DOHH2 (cell line): ENCODE results near the gene UACA.
"Not testable (repeated sequence)": the region's sequence is repeated elsewhere in the genome, so short reads cannot be mapped to it uniquely, and the experiment has no call there.

ENCODE experiments used
- H3F3A ChIP-seq: fragments of 200-600 bp; sonication (generic), shearing (Covaris generic); 2 replicates; pipeline ENCODE4 v1.6.0; 2016; ENCODE audit warnings: antibody characterized with exemption, mild to moderate bottlenecking; ENCODE audit not compliant: control insufficient read depth, insufficient read depth
- H3K27ac ChIP-seq: fragments of 200-600 bp; sonication (generic); 2 replicates; pipeline ENCODE4 v1.5.1; 2014; ENCODE audit warnings: low read depth, mild to moderate bottlenecking, low read length, moderate library complexity
- H3K27me3 ChIP-seq: fragments of 200-600 bp; sonication (generic); 2 replicates; pipeline ENCODE4 v1.6.1; 2014; ENCODE audit warnings: mild to moderate bottlenecking, low read length, mixed read lengths; ENCODE audit not compliant: control insufficient read depth
- H3K36me3 ChIP-seq: fragments of 200-600 bp; sonication (generic); 2 replicates; pipeline ENCODE4 v1.6.1; 2014; ENCODE audit warnings: mild to moderate bottlenecking, low read length, moderate library complexity, mixed read lengths; ENCODE audit not compliant: control insufficient read depth
- H3K4me1 ChIP-seq: fragments of 200-600 bp; sonication (generic); 2 replicates; pipeline ENCODE4 v1.6.1; 2014; ENCODE audit warnings: mild to moderate bottlenecking, low read length, mixed read lengths; ENCODE audit not compliant: control insufficient read depth
- H3K4me2 ChIP-seq: fragments of 200-600 bp; sonication (generic); 2 replicates; pipeline ENCODE4 v1.6.0; 2014; ENCODE audit warnings: mild to moderate bottlenecking, low read length, moderate library complexity
- H3K4me3 ChIP-seq: fragments of 200-600 bp; sonication (generic); 2 replicates; pipeline ENCODE4 v1.5.1; 2014; ENCODE audit warnings: mild to moderate bottlenecking, low read length, mixed read lengths
- H3K79me2 ChIP-seq: fragments of 200-600 bp; sonication (generic); 2 replicates; pipeline ENCODE4 v1.6.1; 2014; ENCODE audit warnings: mild to moderate bottlenecking, low read length, mixed read lengths; ENCODE audit not compliant: control insufficient read depth
- H3K9me2 ChIP-seq: fragments of 200-600 bp; sonication (generic); replicated peaks from 2 replicates; pipeline ENCODE4 v1.6.1; 2014; ENCODE audit warnings: mild to moderate bottlenecking, low read length, mixed read lengths; ENCODE audit not compliant: control insufficient read depth
- H3K9me3 ChIP-seq: fragments of 200-600 bp; sonication (generic); 2 replicates; pipeline ENCODE4 v1.6.1; 2014; ENCODE audit warnings: antibody characterized with exemption, low read length, mixed read lengths; ENCODE audit not compliant: control insufficient read depth, insufficient read depth
- H4K20me1 ChIP-seq: fragments of 200-600 bp; sonication (generic); 2 replicates; pipeline ENCODE4 v1.6.0; 2014; ENCODE audit warnings: low read depth, mild to moderate bottlenecking, antibody characterized with exemption, low read length, moderate library complexity; ENCODE audit not compliant: control insufficient read depth, insufficient read depth
- EZH2phosphoT487 ChIP-seq: fragments of 200-600 bp; sonication (generic); IDR thresholded peaks from 2 replicates; pipeline ENCODE4 v1.6.1; 2017; ENCODE audit warnings: borderline replicate concordance, mild to moderate bottlenecking, antibody characterized with exemption, low read length, moderate library complexity, mixed read lengths
- TF ChIP-seq, protein P1 (sequence below): fragments of 200-600 bp; sonication (generic); IDR thresholded peaks from one replicate; pipeline ENCODE4 v1.5.1; 2014; ENCODE audit warnings: antibody characterized with exemption, mild to moderate bottlenecking, low read depth, low read length; ENCODE audit not compliant: poor library complexity, severe bottlenecking

The UACA gene

GRCh38 chr15:70742928-70743327, 20.4 kb downstream of the UACA start:
- TF ChIP-seq, protein P1, sequence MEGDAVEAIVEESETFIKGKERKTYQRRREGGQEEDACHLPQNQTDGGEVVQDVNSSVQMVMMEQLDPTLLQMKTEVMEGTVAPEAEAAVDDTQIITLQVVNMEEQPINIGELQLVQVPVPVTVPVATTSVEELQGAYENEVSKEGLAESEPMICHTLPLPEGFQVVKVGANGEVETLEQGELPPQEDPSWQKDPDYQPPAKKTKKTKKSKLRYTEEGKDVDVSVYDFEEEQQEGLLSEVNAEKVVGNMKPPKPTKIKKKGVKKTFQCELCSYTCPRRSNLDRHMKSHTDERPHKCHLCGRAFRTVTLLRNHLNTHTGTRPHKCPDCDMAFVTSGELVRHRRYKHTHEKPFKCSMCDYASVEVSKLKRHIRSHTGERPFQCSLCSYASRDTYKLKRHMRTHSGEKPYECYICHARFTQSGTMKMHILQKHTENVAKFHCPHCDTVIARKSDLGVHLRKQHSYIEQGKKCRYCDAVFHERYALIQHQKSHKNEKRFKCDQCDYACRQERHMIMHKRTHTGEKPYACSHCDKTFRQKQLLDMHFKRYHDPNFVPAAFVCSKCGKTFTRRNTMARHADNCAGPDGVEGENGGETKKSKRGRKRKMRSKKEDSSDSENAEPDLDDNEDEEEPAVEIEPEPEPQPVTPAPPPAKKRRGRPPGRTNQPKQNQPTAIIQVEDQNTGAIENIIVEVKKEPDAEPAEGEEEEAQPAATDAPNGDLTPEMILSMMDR = no peak
- no peak for TF ChIP-seq EZH2phosphoT487
- no peaks in the 10 kb centered on the region for H3K79me2 ChIP-seq

GRCh38 chr15:70741677-70742293, 21.6 kb downstream of the UACA start:
- H3K4me1 ChIP-seq = no peaks in the 10 kb centered on the region
- no peak overlapping the region for H3K4me2 ChIP-seq
- H3K9me2 ChIP-seq = no peaks in the 10 kb centered on the region
- H3K9me3 ChIP-seq = no peaks in the 10 kb centered on the region
- H3K79me2 ChIP-seq = no peaks in the 10 kb centered on the region
- TF ChIP-seq EZH2phosphoT487 = no peak
- H3K27ac ChIP-seq = no peak overlapping the region
- H3F3A ChIP-seq = no peaks in the 10 kb centered on the region
- H3K27me3 ChIP-seq = peaks cover 4% of the 10 kb centered on the region; the same call in 1 of the 2 replicates
- H4K20me1 ChIP-seq = no peaks in the 10 kb centered on the region
- H3K4me3 ChIP-seq = no peak overlapping the region
- no peaks in the 10 kb centered on the region for H3K36me3 ChIP-seq

More at GRCh38 chr15:70742928-70743327, 20.4 kb downstream of the UACA start:
- Histone ChIP-seq H3K4me1 (no peaks in the 10 kb centered on the region), H3K27ac (no peak overlapping the region), H3K9me2 (no peaks in the 10 kb centered on the region), H3K9me3 (no peaks in the 10 kb centered on the region), H3F3A (no peaks in the 10 kb centered on the region), H3K4me2 (no peak overlapping the region), H3K4me3 (no peak overlapping the region), H3K36me3 (no peaks in the 10 kb centered on the region), H4K20me1 (no peaks in the 10 kb centered on the region), H3K27me3 (peaks cover 4% of the 10 kb centered on the region; the same call in 1 of the 2 replicates)

- Histone ChIP-seq H3K79me2 (no peaks in the 10 kb centered on the region), H3K36me3 (no peaks in the 10 kb centered on the region), H3K4me2 (no peak overlapping the region), H3K4me3 (no peak overlapping the region), H3K27me3 (peaks cover 4% of the 10 kb centered on the region; the same call in 1 of the 2 replicates), H3F3A (no peaks in the 10 kb centered on the region), H3K9me2 (no peaks in the 10 kb centered on the region), H3K27ac (no peak overlapping the region), H3K9me3 (no peaks in the 10 kb centered on the region), H3K4me1 (no peaks in the 10 kb centered on the region), H4K20me1 (no peaks in the 10 kb centered on the region)
- TF ChIP-seq, protein P1 = no peak
- no peak for TF ChIP-seq EZH2phosphoT487
These were observed 22.2 kb downstream of the UACA start for GRCh38 chr15:70741107-70741531.

DNA sequence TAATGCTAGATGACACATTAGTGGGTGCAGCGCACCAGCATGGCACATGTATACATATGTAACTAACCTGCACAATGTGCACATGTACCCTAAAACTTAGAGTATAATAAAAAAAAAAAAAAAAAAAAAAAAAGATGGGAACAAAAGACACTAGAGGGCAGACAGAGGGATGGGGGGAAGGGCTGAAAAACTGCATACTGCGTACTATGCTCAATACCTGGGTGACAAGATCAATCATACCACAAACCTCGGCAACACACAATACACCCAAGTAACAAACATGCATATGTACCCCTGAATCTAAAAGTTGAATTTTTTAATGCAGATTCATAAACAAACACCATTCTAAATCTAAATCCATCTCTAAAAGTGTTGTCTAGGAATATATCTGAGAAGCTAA, 28.3 kb downstream of the UACA start:
- not testable (repeated sequence) for H3K9me2 ChIP-seq, H3K4me1 ChIP-seq, H3K27ac ChIP-seq, H3K4me2 ChIP-seq, H3F3A ChIP-seq, H3K79me2 ChIP-seq, H3K27me3 ChIP-seq, H3K4me3 ChIP-seq, H3K9me3 ChIP-seq, H4K20me1 ChIP-seq, H3K36me3 ChIP-seq
